NB4 (cell line): ENCODE measurements around the gene PTPN5.

Experiments
- POLR2A ChIP-seq: IDR thresholded peaks from 2 replicates; pipeline ENCODE4 v1.6.1; 2011; ENCODE audit warnings: mild to moderate bottlenecking; ENCODE audit not compliant: insufficient read length; ENCODE audit errors: extremely low read depth
- TF ChIP-seq, protein P1 (sequence below): IDR thresholded peaks from one replicate; pipeline ENCODE4 v1.5.1; 2012; ENCODE audit warnings: low read depth, low read length

DNA sequence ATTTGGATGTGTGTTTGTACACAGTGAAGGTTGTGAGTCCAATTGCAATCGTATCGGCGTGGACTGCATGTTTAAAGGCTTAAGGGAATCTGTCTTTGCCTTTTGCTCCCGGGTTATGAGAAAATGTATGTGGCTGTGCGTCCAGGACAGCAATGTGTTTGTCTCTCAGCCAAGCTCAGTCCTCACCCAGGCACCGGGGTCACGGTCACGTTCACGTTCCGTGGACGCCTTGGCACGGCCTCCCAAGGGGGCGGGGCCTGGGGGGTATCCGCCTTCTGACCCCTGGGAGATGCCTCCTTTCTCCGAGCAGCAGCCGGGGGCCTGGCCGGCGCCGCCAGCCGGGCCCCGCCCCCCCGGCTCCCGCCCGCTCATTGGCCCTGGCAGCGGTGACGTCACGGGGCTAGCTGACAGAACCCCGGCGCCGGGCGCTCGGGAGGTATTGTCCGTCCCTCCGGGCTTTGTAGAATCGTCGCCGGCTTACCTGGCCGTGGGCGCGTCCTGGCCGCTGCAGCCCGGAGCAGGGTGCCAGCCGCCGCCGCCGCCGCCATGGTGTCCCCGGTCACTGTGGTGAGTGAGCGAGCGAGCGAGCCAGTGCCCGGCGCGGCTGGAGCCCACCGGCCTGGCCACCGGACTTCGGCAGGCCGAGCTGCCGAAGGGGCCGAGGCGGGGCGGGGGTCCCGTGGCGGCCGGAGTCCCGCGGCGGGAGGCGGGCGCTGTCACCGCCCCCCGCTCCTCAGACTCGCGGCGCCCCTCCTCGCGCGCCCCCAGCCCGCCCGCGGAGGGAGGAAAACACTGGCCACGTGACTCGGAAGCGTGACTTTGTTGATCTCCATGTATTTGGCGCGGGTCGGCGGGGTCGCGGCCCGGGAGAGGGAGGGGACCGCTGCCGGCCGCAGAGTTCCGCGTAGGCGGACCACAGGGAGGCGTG is 93.0 kb downstream of the PTPN5 start, which contains the start of gene TMEM86A:
- TF ChIP-seq, protein P1, sequence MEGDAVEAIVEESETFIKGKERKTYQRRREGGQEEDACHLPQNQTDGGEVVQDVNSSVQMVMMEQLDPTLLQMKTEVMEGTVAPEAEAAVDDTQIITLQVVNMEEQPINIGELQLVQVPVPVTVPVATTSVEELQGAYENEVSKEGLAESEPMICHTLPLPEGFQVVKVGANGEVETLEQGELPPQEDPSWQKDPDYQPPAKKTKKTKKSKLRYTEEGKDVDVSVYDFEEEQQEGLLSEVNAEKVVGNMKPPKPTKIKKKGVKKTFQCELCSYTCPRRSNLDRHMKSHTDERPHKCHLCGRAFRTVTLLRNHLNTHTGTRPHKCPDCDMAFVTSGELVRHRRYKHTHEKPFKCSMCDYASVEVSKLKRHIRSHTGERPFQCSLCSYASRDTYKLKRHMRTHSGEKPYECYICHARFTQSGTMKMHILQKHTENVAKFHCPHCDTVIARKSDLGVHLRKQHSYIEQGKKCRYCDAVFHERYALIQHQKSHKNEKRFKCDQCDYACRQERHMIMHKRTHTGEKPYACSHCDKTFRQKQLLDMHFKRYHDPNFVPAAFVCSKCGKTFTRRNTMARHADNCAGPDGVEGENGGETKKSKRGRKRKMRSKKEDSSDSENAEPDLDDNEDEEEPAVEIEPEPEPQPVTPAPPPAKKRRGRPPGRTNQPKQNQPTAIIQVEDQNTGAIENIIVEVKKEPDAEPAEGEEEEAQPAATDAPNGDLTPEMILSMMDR = no peak
- TF ChIP-seq POLR2A = no peak
